Head of caudate nucleus (tissue), 42 donors: ENCODE results near the gene RNF20.
"Not testable (repeated sequence)": the region's sequence is repeated elsewhere in the genome, so short reads cannot be mapped to it uniquely, and the experiment has no call there.

Experiments
- DNase-seq, 42 donors: peaks; one replicate each; pipeline versions ENCODE4 v3.0.0 to v3.0.0-alpha.2; 2020 to 2021; ENCODE audit warnings: mixed read lengths in 7 of 42
- intact Hi-C: fragments of 100-400 bp; cut with DNase I; formaldehyde crosslinking; loops from one replicate; pipeline ENCODE4 v1.15.0; 2022

RNF20 gene, protein sequence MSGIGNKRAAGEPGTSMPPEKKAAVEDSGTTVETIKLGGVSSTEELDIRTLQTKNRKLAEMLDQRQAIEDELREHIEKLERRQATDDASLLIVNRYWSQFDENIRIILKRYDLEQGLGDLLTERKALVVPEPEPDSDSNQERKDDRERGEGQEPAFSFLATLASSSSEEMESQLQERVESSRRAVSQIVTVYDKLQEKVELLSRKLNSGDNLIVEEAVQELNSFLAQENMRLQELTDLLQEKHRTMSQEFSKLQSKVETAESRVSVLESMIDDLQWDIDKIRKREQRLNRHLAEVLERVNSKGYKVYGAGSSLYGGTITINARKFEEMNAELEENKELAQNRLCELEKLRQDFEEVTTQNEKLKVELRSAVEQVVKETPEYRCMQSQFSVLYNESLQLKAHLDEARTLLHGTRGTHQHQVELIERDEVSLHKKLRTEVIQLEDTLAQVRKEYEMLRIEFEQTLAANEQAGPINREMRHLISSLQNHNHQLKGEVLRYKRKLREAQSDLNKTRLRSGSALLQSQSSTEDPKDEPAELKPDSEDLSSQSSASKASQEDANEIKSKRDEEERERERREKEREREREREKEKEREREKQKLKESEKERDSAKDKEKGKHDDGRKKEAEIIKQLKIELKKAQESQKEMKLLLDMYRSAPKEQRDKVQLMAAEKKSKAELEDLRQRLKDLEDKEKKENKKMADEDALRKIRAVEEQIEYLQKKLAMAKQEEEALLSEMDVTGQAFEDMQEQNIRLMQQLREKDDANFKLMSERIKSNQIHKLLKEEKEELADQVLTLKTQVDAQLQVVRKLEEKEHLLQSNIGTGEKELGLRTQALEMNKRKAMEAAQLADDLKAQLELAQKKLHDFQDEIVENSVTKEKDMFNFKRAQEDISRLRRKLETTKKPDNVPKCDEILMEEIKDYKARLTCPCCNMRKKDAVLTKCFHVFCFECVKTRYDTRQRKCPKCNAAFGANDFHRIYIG

DNA sequence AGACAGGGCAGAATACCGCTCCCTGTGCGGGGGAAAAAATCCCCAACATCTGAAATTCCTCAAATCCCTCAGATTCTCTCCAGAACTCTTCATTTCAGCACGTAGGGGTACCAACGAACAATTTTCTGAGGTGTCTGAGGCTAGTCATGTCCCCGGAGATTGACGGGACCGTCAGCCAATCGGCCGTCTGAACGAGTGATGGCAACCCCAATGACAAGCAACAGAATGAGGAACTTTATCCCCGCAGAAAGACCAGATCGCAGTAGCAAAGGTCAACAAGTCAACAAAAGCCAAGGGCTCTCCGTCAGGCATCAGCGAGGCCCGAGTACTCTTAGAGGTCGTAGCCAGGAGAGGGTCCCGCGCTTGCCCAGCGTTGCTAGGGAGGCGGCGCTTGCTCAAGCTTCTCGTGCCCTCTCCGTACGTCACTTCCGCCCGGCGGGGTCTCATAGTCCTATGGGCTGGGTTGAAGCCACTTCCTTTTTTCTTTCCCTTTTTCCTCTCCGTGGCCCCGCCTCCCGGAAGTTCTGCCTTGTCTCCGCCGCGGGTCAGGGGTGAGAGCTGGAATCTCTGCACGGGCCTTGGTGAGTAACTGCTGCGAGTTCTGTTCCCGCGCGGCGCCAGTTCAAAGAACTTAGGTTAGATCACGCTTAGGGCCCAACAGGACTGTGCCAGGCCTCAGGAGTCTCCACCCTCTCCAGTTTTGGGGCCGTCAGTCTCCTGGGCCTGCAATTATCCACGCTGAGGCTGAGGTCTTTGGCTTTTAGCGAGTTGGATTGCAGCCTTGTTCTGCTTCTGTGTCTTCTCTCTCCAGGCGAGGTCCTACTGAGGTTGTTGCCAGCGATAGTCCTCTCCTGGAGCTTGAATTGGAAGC lies at the start of gene RNF20:
TSS of gene RNF20 (plus strand) at position 520 of the 871 bp plus-strand sequence. CDS start 1,571 bp downstream, outside the sequence.
- DNase-seq, result peak; percentile 100
- intact Hi-C loops, result no loop called here

DNA sequence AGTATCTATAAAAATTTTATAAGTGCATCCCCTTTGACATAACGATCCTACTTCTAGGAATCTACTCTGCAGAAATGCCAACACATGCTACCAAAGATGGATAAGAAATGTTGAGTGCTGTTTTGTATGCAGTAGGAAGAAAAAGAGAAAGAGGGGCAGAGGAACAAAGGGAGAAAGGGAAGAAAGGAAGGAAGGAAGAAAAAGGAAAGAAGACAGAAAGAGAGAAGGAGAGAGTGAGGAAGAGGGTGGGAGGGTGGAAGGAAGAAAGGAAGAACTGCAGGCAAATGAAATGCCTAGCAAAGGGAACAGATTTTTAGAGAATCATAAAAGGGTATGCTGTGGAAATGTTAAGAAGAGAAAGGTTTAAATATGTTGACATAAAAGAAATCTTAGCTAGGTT lies 49.6 kb upstream of the RNF20 start:
- intact Hi-C loops, result no loop called here

DNA sequence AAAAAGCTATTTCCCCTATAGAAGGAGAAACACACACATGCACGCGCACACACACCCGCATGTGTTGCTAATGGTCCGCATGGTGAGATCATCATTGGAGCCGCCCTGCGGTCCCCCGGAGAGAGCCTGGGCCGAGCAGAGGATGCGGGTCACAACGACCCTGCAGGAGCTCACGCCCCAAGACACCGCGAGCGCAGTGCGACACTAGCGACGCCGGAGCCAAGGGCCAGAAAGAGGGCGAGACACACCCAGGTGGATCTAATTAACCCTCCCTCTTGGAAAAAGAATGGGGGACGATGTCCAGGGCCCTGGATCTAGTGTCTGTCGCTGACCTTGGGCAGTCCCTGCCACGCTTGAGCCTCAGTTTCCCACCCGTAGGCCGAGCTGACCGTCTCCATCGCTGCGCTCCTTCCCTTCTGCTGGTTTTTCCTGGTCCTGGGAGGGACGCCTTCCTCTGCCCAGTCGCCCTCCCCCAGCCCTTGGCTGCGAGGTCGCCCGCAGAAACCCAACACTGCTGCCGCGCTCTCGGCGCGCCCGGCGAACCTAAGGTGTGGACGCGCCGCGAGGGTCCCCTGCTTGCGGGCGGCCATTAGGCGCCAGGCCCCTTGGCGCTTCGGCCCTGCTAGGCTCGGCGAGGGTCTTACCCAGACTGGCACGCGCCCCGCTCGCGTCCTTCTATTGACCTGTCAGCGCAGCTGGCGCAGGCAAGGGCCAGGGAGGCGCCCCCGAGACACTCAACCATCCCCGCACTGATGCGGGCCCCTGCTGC lies 47.5 kb upstream of the RNF20 start:
- peak; percentile 3 to 69 (median 47) for DNase-seq
- intact Hi-C loops, result loop anchor here (2.0 kb wide), 1 partner anchor 17 kb away; no protein-coding TSS in a partner anchor

More for the DNA sequence above, 49.6 kb upstream of the RNF20 start:
- DNase-seq, result no peak

DNA sequence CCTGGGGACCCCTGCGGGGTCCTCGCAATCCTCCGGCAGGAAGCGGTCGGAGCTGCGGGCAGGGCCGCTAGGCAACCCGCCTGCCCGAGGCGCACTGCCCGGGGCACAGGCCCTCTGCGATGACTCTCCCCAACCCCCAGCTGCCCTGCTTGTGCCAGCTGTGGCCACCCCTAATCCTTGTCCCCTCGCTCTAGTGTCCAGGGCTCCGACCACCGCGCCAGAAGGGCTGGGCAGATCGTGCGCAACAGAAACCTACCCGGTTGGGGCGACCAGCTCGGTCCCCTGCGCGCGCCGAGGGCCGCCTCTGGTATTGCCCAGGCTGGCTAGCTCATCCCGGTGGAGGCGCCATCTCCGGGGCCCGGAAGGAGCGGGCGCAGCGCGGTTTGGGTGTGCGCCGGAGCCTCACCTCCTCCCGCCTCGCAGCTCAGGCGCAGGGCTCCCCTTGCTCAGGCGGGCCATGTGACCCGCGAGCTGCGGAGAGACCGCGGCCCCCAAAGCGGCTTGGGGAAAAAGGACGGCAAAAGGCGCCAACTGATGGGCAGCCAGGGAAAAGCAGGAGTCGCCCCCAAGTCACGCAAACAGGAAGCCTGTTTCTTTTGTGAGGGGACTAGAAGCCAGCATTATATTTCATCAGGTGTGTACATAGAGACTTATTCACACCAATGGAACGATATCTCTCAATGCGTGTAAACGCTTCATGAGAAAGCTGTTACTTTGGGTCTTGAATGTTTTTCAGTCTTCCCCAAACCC lies 46.8 kb upstream of the RNF20 start:
- peak; percentile 58 to 94 (median 85) for DNase-seq
- intact Hi-C loops, result loop anchor here (2.0 kb wide), 1 partner anchor 18 kb away; no protein-coding TSS in a partner anchor

DNA sequence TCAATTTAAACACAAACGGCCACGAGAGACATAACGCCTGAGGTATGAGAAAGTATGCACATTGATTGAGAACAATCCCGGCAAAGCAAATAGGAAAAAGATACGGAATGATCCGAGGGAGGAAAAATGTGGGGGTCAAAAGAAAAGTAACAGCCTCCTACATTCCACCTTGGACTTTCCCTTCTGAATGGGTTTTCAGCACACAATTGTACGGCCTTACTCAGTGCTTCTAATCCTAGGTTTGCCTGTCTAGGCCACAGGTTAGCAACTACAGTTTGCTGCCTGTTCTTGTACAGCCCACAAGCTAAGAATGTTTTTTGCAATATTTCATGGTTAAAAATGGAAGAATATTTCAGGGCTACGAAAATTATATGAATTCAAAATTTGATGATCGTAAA lies 46.2 kb upstream of the RNF20 start:
- no peak for DNase-seq
- intact Hi-C loops, result loop anchor here (2.0 kb wide), 1 partner anchor 19 kb away; no protein-coding TSS in a partner anchor

DNA sequence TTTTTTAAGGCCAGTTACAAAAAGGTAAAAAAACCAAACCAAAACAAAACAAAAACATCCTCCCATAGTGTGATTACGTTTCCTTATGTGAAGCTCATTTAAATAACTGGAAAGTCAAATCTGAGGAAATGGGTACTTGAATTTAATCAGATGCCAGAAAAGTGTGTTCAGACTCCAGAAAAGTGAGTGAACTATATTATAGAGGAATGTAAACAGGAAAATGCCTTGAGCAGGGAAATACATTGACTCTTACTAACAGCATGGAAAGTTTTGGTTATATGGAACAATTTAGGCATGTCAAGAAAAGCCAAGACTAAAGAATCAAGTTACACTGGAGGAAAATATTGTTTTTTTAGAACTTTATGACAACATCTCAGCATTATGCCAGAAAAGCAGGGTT lies 37.8 kb upstream of the RNF20 start:
- intact Hi-C loops, result no loop called here
- no peak for DNase-seq

DNA sequence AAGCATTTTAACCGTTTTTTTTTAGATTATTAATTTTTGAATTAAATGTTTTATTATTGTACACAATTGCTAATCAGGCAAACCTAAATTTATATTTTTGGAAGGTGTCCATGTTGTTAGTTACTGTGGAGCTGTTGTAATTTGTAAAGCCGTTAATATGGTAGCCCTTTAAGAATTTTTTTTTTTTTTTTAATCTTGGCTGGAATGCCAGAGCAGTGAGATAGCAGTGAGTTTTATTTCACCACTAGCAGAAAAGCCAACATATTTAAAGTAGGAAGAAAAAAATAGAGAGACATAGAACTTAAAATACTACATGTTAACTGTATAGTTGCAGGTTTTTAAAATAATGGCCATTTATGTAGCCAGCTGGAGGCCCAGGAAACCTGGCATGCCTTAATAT lies 35.3 kb upstream of the RNF20 start:
- DNase-seq, result no peak
- intact Hi-C loops, result no loop called here

DNA sequence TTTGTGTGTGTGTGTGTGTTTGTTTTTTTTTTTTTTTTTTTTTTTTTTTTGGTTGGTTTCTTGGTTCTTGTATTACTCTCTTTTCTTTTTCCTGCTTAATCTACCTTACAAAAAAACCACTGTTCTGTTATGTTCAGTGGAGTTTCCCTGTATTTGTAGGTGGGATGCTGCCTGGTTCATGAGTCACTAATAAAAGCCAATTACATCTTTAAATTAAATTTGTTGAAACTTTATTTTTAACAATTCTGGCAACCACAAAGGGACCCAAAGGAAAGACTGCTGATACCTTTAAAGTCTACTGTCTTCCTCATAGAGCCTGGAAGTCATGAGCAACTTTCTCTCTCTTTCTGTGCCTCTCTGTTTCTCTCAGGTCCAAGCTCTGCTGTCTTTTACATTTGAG lies 29.5 kb upstream of the RNF20 start:
- intact Hi-C loops, result no loop called here
- DNase-seq, result no peak

DNA sequence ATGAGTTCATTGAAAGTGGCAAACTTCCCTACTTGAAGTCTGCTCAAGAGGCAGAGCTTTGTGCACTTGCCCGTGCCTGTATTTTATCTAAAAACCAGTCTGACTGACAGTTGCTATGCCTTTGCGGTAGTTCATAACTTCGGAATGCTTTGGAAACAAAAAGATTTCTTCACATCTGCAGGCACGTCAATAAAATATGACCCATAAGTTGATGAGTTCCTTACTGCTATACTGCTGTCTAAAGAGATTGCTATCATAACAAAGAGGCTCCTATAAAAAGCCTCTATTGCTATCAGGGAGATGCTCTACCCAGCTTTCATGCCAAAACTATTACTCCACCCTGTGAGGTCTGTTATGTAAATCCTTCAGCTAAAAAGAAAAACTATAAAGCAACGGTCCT lies 25.4 kb upstream of the RNF20 start:
- intact Hi-C loops, result no loop called here
- no peak for DNase-seq

DNA sequence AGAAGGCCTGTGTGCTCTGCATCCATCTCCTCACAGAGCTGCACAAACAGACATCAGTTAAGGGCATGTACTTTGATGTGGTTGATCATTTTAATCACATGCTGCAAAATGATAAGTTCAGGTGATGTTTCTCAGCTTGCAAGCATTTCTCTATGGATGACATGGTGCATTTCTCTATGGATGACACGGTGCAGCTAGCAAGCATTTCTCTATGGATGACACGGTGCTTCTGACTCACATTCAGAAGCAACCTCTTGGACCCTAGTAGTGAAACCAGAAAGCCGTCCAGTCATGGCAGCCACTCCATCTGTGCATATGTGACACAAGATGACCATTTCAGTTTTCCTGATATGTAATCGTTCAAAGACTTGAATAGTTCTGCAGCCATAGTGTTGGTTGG lies 24.1 kb upstream of the RNF20 start:
- no peak for DNase-seq
- intact Hi-C loops, result no loop called here

DNA sequence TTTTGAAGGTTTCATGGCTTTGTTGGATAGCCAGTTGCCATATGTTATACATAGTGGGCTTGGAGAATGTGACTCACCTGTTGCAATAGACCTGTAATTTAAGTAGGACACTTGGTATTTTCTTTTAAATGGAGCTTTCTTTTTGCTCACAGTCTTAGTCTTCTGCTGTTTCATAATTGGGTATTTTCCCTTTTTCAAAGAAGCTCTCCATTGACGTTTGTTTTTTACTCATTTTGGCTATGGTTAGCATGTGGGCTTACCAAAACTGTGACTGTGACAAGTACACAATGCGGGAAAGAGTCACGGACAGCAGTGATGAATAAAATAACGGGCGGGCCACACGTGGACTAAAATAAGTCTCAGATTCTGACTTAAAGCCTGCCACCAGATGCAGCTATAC lies 23.2 kb upstream of the RNF20 start:
- no peak for DNase-seq
- intact Hi-C loops, result no loop called here

DNA sequence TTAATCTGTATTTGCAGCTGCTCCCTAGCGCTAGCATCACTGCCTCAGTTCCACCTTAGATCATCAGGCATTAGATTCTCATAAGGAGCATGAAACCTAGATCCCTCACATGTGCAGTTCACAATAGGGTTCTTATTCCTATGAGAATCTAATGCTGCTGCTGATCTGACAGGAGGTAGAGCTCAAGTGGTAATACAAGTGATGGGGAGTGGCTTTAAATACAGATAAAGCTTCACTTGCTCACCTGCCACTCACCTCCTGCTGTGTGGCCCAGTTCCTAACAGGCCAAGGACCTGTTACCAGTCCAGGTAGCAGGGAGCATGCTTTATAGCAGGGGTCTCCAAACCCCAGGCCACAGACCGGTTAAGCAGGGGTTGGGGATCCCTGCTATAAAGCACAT lies 22.6 kb upstream of the RNF20 start:
- DNase-seq, result no peak
- intact Hi-C loops, result no loop called here

DNA sequence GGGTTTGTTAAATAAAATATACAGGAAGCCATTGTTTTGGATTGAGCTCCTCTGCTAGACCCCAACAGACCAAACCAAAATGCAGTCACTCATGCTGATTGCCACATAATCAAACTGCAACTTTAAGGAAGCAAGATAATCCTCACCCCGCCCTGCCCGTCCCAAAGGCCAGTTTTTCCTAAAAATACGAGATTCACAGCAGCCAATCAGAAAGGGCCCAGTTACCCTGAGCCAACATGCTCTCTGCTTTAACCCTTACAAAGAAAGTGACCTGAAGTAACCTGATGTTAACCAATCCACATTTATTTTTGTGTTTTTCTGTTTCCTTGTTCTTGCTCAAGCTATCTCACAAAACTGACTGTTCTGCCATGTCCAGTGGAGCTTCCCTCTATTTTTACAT lies 21.5 kb upstream of the RNF20 start:
- intact Hi-C loops, result no loop called here
- DNase-seq, result no peak

DNA sequence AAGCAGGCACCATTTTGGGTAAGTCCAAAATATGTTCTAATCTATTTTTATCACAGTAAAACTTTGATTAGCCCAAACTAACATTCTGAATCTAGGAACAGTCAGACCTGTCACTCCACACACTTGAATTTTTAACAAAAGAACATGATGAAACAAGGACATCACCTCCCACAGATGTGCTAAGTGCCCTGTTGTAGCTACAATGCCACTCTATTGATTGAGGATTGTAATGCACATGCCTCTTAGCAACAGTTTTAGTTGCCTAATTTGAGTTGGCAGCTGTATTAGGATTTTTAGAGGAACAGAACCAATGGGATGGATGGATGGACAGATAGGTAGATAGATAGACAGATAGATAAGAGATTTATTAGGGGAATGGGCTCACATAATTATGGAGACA lies 20.3 kb upstream of the RNF20 start:
- peak in 1 of 42 donors; percentile 30 for DNase-seq
- intact Hi-C loops, result no loop called here

DNA sequence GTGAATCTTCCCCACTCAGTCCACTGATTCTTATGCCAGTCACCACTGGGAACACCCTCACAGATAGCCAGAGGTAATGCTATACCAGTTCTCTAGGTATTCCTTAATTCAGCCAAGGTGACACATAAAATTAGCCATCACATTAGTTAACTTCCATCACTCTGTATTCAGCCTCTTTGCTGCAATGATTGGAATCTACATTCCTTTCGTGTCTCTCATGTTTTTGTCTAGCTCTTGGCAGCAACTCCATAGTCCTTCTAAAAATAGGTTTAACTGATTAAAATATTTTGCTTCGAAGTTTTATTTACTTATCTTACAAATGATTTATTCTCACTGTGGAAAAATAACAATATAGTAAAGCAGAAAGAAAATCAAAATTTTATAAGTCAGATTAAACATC lies 19.6 kb upstream of the RNF20 start:
- intact Hi-C loops, result no loop called here
- DNase-seq, result no peak

DNA sequence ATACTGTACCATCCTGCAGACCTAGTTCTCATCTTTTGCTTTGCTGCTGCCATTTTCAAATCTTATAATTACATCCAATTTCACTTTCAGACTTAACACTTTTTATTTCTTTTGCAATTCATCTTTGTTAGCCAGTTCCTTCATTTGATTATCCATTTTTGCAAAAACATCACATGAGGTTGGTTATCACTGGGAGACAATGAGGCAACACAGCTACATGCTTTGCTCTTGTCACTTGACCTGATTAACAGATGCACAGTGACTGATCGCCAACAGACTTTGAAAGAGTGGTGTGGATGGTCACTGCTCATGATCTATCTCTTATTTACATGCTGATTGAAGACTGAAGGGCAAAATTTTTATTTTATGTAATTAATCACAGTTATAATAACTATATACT lies 17.0 kb upstream of the RNF20 start:
- intact Hi-C loops, result no loop called here
- no peak for DNase-seq

DNA sequence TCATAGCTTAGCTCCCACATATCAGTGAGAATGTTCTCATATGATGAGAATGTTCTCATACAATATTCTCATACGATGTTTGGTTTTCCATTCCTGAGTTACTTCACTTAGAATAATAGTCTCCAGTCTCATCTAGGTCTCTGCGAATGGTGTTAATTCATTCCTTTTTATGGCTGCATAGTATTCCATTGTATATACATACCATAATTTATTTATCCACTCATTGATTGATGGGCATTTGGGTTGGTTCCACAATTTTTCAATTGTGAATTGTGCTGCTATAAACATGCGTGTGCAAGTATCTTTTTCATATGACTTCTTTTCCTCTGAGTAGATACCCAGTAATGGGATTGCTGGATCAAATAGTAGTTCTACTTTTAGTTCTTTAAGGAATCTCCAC lies 15.2 kb upstream of the RNF20 start:
- intact Hi-C loops, DNase-seq: not testable (repeated sequence)

DNA sequence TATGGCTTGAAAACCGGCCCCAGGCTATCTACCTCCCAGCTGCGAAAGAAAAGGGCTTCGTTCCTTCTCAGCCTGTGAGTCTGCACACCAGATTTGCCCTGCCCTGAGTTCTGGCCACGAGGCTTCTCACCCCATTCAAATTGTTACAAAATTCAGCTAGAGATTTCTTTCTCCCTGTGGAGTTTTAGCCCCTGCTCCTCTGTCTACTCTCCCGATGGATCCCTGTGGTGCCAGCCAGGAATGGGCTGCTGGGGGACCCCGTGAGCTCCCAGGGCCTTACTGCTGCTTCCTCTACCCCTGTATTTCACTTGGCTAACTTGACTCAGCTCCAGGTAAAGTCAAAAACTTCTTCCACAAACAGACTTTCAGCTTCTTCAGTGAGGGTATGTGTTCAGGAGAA lies 9.3 kb upstream of the RNF20 start:
- DNase-seq, result no peak
- intact Hi-C loops, result no loop called here
